DOHH2 (cell line): ENCODE results near the gene ARL13A.

ENCODE experiments used
- H3F3A ChIP-seq: fragments of 200-600 bp; sonication (generic), shearing (Covaris generic); 2 replicates; pipeline ENCODE4 v1.6.0; 2016; ENCODE audit warnings: antibody characterized with exemption, mild to moderate bottlenecking; ENCODE audit not compliant: control insufficient read depth, insufficient read depth
- H3K27ac ChIP-seq: fragments of 200-600 bp; sonication (generic); 2 replicates; pipeline ENCODE4 v1.5.1; 2014; ENCODE audit warnings: low read depth, mild to moderate bottlenecking, low read length, moderate library complexity
- H3K27me3 ChIP-seq: fragments of 200-600 bp; sonication (generic); 2 replicates; pipeline ENCODE4 v1.6.1; 2014; ENCODE audit warnings: mild to moderate bottlenecking, low read length, mixed read lengths; ENCODE audit not compliant: control insufficient read depth
- H3K36me3 ChIP-seq: fragments of 200-600 bp; sonication (generic); 2 replicates; pipeline ENCODE4 v1.6.1; 2014; ENCODE audit warnings: mild to moderate bottlenecking, low read length, moderate library complexity, mixed read lengths; ENCODE audit not compliant: control insufficient read depth
- H3K4me1 ChIP-seq: fragments of 200-600 bp; sonication (generic); 2 replicates; pipeline ENCODE4 v1.6.1; 2014; ENCODE audit warnings: mild to moderate bottlenecking, low read length, mixed read lengths; ENCODE audit not compliant: control insufficient read depth
- H3K4me2 ChIP-seq: fragments of 200-600 bp; sonication (generic); 2 replicates; pipeline ENCODE4 v1.6.0; 2014; ENCODE audit warnings: mild to moderate bottlenecking, low read length, moderate library complexity
- H3K4me3 ChIP-seq: fragments of 200-600 bp; sonication (generic); 2 replicates; pipeline ENCODE4 v1.5.1; 2014; ENCODE audit warnings: mild to moderate bottlenecking, low read length, mixed read lengths
- H3K79me2 ChIP-seq: fragments of 200-600 bp; sonication (generic); 2 replicates; pipeline ENCODE4 v1.6.1; 2014; ENCODE audit warnings: mild to moderate bottlenecking, low read length, mixed read lengths; ENCODE audit not compliant: control insufficient read depth
- H3K9me2 ChIP-seq: fragments of 200-600 bp; sonication (generic); replicated peaks from 2 replicates; pipeline ENCODE4 v1.6.1; 2014; ENCODE audit warnings: mild to moderate bottlenecking, low read length, mixed read lengths; ENCODE audit not compliant: control insufficient read depth
- H3K9me3 ChIP-seq: fragments of 200-600 bp; sonication (generic); 2 replicates; pipeline ENCODE4 v1.6.1; 2014; ENCODE audit warnings: antibody characterized with exemption, low read length, mixed read lengths; ENCODE audit not compliant: control insufficient read depth, insufficient read depth
- H4K20me1 ChIP-seq: fragments of 200-600 bp; sonication (generic); 2 replicates; pipeline ENCODE4 v1.6.0; 2014; ENCODE audit warnings: low read depth, mild to moderate bottlenecking, antibody characterized with exemption, low read length, moderate library complexity; ENCODE audit not compliant: control insufficient read depth, insufficient read depth
- CTCF ChIP-seq: fragments of 200-600 bp; sonication (generic); IDR thresholded peaks from one replicate; pipeline ENCODE4 v1.5.1; 2014; ENCODE audit warnings: antibody characterized with exemption, mild to moderate bottlenecking, low read depth, low read length; ENCODE audit not compliant: poor library complexity, severe bottlenecking
- EZH2phosphoT487 ChIP-seq: fragments of 200-600 bp; sonication (generic); IDR thresholded peaks from 2 replicates; pipeline ENCODE4 v1.6.1; 2017; ENCODE audit warnings: borderline replicate concordance, mild to moderate bottlenecking, antibody characterized with exemption, low read length, moderate library complexity, mixed read lengths

Gene ARL13A

GRCh38 chrX:100964362-100964761, 5.1 kb upstream of the ARL13A start:
- Histone ChIP-seq H3K79me2 (no peaks in the 10 kb centered on the region), H3K9me2 (no peaks in the 10 kb centered on the region), H3K36me3 (no peaks in the 10 kb centered on the region), H3K4me1 (no peaks in the 10 kb centered on the region), H3F3A (no peaks in the 10 kb centered on the region), H4K20me1 (no peaks in the 10 kb centered on the region), H3K4me2 (no peak overlapping the region), H3K27me3 (no peaks in the 10 kb centered on the region), H3K9me3 (no peaks in the 10 kb centered on the region), H3K4me3 (no peak overlapping the region), H3K27ac (no peak overlapping the region)
- TF ChIP-seq EZH2phosphoT487 (no peak), CTCF (no peak)

GRCh38 chrX:100969936-100970335, 428 bp downstream of the ARL13A start:
- TF ChIP-seq CTCF: no peak
- no peak for TF ChIP-seq EZH2phosphoT487
- Histone ChIP-seq H3K79me2 (no peaks in the 10 kb centered on the region), H3K4me3 (no peak overlapping the region), H3K4me1 (no peaks in the 10 kb centered on the region), H3K27ac (no peak overlapping the region), H3K36me3 (no peaks in the 10 kb centered on the region), H3K9me3 (no peaks in the 10 kb centered on the region), H3K9me2 (no peaks in the 10 kb centered on the region), H3K4me2 (no peak overlapping the region), H3F3A (no peaks in the 10 kb centered on the region), H4K20me1 (no peaks in the 10 kb centered on the region), H3K27me3 (no peaks in the 10 kb centered on the region)

- H3K36me3 ChIP-seq: no peaks in the 10 kb centered on the region
Measured at GRCh38 chrX:100973411-100973810, 3.9 kb downstream of the ARL13A start.

More at GRCh38 chrX:100973411-100973810, 3.9 kb downstream of the ARL13A start:
- H3K9me3 ChIP-seq: no peaks in the 10 kb centered on the region
- no peaks in the 10 kb centered on the region for H3K9me2 ChIP-seq
- no peaks in the 10 kb centered on the region for H4K20me1 ChIP-seq
- H3K27ac ChIP-seq: no peak overlapping the region
- H3F3A ChIP-seq: no peaks in the 10 kb centered on the region
- TF ChIP-seq CTCF: no peak
- no peak for TF ChIP-seq EZH2phosphoT487
- no peaks in the 10 kb centered on the region for H3K79me2 ChIP-seq
- no peak overlapping the region for H3K4me2 ChIP-seq
- H3K4me3 ChIP-seq: no peak overlapping the region
- no peaks in the 10 kb centered on the region for H3K27me3 ChIP-seq
- H3K4me1 ChIP-seq: no peaks in the 10 kb centered on the region
